Stimulated activated CD8-positive, alpha-beta memory T cell treated with anti-CD3 and anti-CD28 coated beads, Interleukin-4, amount 100 ng/mL, for 24 hours (primary cell): ENCODE measurements around the gene PRKCH.
"Not testable (repeated sequence)": the region's sequence is repeated elsewhere in the genome, so short reads cannot be mapped to it uniquely, and the experiment has no call there.

Source experiments
- DNase-seq: peaks from one replicate; pipeline ENCODE4 v3.0.0-alpha.2; 2020; ENCODE audit warnings: low read depth

PRKCH gene

GRCh38 chr14:61395115-61395725 lies 73.8 kb downstream of the PRKCH start:
- no peak for DNase-seq

GRCh38 chr14:61396279-61396678 lies 74.9 kb downstream of the PRKCH start:
- no peak for DNase-seq

GRCh38 chr14:61396694-61397093 lies 75.3 kb downstream of the PRKCH start:
- DNase-seq: no peak

- DNase-seq: no peak
Observed at GRCh38 chr14:61397615-61398014, 76.2 kb downstream of the PRKCH start.

- no peak for DNase-seq
Observed at GRCh38 chr14:61398221-61398620, 76.8 kb downstream of the PRKCH start.

- DNase-seq: no peak
Observed at GRCh38 chr14:61399365-61399764, 78.0 kb downstream of the PRKCH start.

- no peak for DNase-seq
Observed at GRCh38 chr14:61401461-61401860, 80.1 kb downstream of the PRKCH start.

GRCh38 chr14:61403411-61403810 lies 82.0 kb downstream of the PRKCH start:
- DNase-seq: no peak

- no peak for DNase-seq
Observed at GRCh38 chr14:61404637-61405036, 83.3 kb downstream of the PRKCH start.

- DNase-seq: no peak
Observed at GRCh38 chr14:61406198-61406597, 84.8 kb downstream of the PRKCH start.

- no peak for DNase-seq
Observed at GRCh38 chr14:61406675-61407074, 85.3 kb downstream of the PRKCH start.

- no peak for DNase-seq
Observed at GRCh38 chr14:61408498-61408897, 87.1 kb downstream of the PRKCH start.

GRCh38 chr14:61409782-61410181 lies 88.4 kb downstream of the PRKCH start:
- DNase-seq: no peak

GRCh38 chr14:61415934-61416333 lies 94.6 kb downstream of the PRKCH start:
- not testable (repeated sequence) for DNase-seq

GRCh38 chr14:61416591-61416990 lies 95.2 kb downstream of the PRKCH start:
- no peak for DNase-seq

GRCh38 chr14:61417141-61417540 lies 95.8 kb downstream of the PRKCH start:
- no peak for DNase-seq

- no peak for DNase-seq
Observed at GRCh38 chr14:61417883-61418455, 96.6 kb downstream of the PRKCH start.

- DNase-seq: no peak
Observed at GRCh38 chr14:61418746-61419145, 97.4 kb downstream of the PRKCH start.

- DNase-seq: no peak
Observed at GRCh38 chr14:61419201-61419600, 97.8 kb downstream of the PRKCH start.

- DNase-seq: no peak
Observed at GRCh38 chr14:61420326-61420725, 98.9 kb downstream of the PRKCH start.

GRCh38 chr14:61421212-61421923 lies 100.0 kb downstream of the PRKCH start:
- no peak for DNase-seq

GRCh38 chr14:61426048-61426447 lies 104.7 kb downstream of the PRKCH start:
- no peak for DNase-seq

GRCh38 chr14:61428261-61428660 lies 106.9 kb downstream of the PRKCH start:
- no peak for DNase-seq

GRCh38 chr14:61429316-61429715 lies 107.9 kb downstream of the PRKCH start:
- DNase-seq: no peak
